IPS-18a (cell line): ENCODE data around the gene LETM1.

Experiments
- H3K27ac ChIP-seq: one replicate; pipeline ENCODE4 v1.5.1; 2013; ENCODE audit warnings: low read length
- H3K27me3 ChIP-seq: one replicate; pipeline ENCODE4 v1.6.1; 2013; ENCODE audit warnings: mild to moderate bottlenecking, low read length; ENCODE audit not compliant: control insufficient read depth, insufficient read depth
- H3K36me3 ChIP-seq: one replicate; pipeline ENCODE4 v1.6.1; 2013; ENCODE audit warnings: low read depth, low read length; ENCODE audit not compliant: control insufficient read depth
- H3K4me1 ChIP-seq: one replicate; pipeline ENCODE4 v1.6.1; 2013; ENCODE audit warnings: low read depth, low read length; ENCODE audit not compliant: control insufficient read depth
- H3K4me3 ChIP-seq: one replicate; pipeline ENCODE4 v1.5.1; 2013; ENCODE audit warnings: low read length
- H3K9ac ChIP-seq: one replicate; pipeline ENCODE4 v1.6.1; 2013; ENCODE audit warnings: mild to moderate bottlenecking, low read length, moderate library complexity
- H3K9me3 ChIP-seq: one replicate; pipeline ENCODE4 v1.6.1; 2013; ENCODE audit warnings: low read depth, low read length; ENCODE audit not compliant: control insufficient read depth

The LETM1 gene

GRCh38 chr4:1802720-1803522 is 53.0 kb downstream of the LETM1 start:
- no peaks in the 10 kb centered on the region for H3K27me3 ChIP-seq
- no peak overlapping the region for H3K4me3 ChIP-seq
- H3K4me1 ChIP-seq, result no peaks in the 10 kb centered on the region
- H3K9me3 ChIP-seq, result no peaks in the 10 kb centered on the region
- no peak overlapping the region for H3K9ac ChIP-seq
- peaks cover 6% of the 10 kb centered on the region for H3K36me3 ChIP-seq
- no peak overlapping the region for H3K27ac ChIP-seq

DNA sequence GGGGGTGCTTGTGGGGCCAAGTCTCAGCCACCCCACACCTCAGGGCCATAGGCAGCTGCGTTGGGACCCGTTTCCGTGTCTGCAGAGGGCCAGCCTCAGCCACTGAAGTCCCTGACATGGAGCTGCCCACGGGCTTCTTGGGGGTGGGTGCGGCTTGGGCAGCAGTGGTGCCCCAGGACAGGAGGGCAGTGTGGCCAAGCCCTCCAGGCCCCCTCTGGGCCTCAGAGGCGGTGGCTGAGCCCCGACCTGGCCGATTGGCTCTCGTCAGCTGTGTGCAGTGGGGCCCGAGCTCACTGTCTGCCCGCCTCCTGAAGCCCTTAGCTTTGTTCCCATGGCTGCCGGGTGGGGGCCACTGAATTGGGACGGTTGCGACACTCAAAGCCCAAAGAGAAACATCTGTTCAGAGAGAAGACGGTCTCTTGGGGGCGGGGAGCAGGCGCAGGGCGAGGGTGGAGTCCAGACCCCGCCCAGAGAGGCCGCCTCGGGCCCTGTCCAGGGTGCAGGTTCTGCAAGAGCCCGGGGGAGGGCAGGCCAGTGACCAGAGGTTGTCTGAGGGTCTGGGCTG is 53.7 kb downstream of the LETM1 start:
- Histone ChIP-seq H3K36me3 (peaks cover 3% of the 10 kb centered on the region), H3K9me3 (no peaks in the 10 kb centered on the region), H3K27me3 (no peaks in the 10 kb centered on the region), H3K4me1 (no peaks in the 10 kb centered on the region), H3K4me3 (no peak overlapping the region), H3K9ac (no peak overlapping the region), H3K27ac (no peak overlapping the region)

DNA sequence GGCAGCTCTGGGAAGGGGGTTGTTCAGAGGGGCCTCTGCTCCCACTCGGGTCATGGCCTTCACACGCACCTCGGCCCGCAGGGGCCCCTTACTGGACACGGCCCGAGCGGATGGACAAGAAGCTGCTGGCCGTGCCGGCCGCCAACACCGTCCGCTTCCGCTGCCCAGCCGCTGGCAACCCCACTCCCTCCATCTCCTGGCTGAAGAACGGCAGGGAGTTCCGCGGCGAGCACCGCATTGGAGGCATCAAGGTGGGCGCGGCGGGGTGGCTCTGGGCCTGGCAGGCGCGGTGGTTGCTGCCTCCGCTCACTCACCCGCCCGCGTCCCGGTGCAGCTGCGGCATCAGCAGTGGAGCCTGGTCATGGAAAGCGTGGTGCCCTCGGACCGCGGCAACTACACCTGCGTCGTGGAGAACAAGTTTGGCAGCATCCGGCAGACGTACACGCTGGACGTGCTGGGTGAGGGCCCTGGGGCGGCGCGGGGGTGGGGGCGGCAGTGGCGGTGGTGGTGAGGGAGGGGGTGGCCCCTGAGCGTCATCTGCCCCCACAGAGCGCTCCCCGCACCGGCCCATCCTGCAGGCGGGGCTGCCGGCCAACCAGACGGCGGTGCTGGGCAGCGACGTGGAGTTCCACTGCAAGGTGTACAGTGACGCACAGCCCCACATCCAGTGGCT is 54.5 kb downstream of the LETM1 start:
- Histone ChIP-seq H3K36me3 (no peaks in the 10 kb centered on the region), H3K27me3 (no peaks in the 10 kb centered on the region), H3K27ac (no peak overlapping the region), H3K9me3 (no peaks in the 10 kb centered on the region), H3K4me1 (no peaks in the 10 kb centered on the region), H3K4me3 (no peak overlapping the region), H3K9ac (no peak overlapping the region)

DNA sequence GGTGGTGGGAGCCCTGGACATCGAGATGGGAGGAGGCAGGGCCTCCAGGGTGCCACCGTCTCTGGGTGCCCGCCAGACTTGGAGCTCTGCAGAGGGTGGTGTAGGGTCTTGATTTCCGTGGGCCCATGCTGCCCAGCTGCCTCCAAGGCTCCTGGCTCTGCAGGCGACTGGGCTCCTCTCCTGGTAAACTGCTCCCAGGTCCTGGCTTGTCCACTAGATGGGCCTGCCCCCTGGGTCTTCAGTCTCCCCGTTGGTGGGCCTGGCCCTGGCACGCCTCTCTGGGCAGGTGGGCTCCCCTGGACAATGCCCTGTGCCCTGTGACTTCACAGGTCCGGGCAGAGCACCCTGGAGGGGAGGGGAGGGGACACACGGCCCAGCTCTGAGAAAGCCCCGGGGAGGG is 55.2 kb downstream of the LETM1 start:
- H3K27me3 ChIP-seq, result peaks cover 4% of the 10 kb centered on the region
- H3K4me1 ChIP-seq, result no peaks in the 10 kb centered on the region
- no peaks in the 10 kb centered on the region for H3K36me3 ChIP-seq
- no peaks in the 10 kb centered on the region for H3K9me3 ChIP-seq
- no peak overlapping the region for H3K9ac ChIP-seq
- H3K27ac ChIP-seq, result no peak overlapping the region
- no peak overlapping the region for H3K4me3 ChIP-seq

- Histone ChIP-seq H3K27ac (no peak overlapping the region), H3K9me3 (no peaks in the 10 kb centered on the region), H3K9ac (no peak overlapping the region), H3K36me3 (no peaks in the 10 kb centered on the region), H3K4me1 (no peaks in the 10 kb centered on the region), H3K27me3 (peaks cover 14% of the 10 kb centered on the region), H3K4me3 (no peak overlapping the region)
Measured at GRCh38 chr4:1799387-1800375, 56.3 kb downstream of the LETM1 start.

DNA sequence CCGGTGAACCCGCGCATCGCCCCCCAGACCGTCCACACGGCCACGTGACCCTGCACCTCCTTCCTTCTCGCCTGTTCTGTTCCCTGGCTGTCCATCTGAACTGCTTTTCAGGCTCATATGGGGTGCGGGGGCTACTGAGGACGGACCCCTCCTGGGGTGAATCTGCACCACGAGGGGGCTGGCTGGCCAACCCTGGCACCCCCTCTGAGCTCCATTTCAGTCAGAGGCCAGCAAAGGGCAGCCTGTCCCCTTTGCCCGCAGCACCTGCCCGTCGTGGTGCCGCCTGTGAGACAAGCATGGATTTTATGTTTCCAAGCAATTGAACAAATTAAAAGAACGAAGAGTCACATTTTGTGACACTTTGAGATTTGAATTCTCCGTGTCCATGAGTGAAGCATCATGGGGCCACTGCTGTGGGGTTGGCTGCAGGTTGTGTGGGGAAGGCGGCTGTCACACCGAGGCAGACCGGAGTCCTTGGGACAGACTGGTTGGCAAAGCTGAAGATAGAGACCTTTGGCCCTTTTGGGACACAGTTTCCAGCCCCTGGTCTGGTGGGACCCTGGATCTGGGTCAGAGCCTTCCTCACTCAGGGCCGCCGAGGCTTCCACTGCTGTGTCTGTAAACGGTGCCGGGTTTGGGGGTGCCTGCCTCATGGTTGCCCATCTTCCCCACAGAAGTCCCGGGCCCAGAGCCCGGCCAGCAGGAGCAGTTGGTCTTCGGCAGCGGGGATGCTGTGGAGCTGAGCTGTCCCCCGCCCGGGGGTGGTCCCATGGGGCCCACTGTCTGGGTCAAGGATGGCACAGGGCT is 57.2 kb downstream of the LETM1 start:
- H3K27ac ChIP-seq, result no peak overlapping the region
- no peak overlapping the region for H3K4me3 ChIP-seq
- no peaks in the 10 kb centered on the region for H3K9me3 ChIP-seq
- peaks cover 23% of the 10 kb centered on the region for H3K27me3 ChIP-seq
- H3K4me1 ChIP-seq, result no peaks in the 10 kb centered on the region
- H3K9ac ChIP-seq, result no peak overlapping the region
- no peaks in the 10 kb centered on the region for H3K36me3 ChIP-seq

DNA sequence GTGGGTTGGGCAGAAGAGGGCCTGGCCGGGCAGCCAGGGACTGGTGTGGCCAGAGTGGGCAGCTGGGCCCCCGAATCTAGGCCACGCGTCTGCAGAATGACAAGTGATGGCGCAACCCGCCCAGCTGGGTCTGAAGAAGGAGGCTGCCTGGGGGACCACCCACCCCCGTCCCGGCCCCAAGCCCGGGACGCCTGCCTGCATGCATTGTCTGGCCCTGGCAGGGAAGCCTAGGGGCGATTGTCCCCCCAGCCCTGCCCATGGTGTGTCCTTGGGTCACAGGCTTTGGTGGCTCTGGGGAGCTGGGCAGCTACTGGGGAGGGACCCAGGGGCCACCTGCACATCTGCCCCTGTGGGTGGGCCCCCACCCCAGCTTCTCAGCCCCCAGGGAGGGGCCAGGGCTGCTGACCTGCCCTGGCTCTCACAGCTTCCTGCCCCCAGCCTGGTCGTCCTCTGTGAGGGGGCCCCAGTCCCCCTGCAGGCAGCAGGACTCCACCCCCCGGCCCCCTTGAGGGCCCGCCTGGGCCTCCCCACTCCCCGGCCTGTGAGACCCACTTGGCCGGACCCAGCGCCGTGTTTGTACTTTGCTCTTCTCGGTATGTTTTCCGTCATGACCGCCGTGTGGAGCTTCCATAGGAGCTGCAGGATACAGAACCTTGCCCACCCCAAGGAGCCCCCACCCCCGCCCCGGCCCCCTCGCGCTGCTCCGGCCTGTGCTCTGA is 57.9 kb downstream of the LETM1 start:
- Histone ChIP-seq H3K27ac (no peak overlapping the region), H3K4me3 (no peak overlapping the region), H3K9me3 (no peaks in the 10 kb centered on the region), H3K36me3 (no peaks in the 10 kb centered on the region), H3K27me3 (peaks cover 23% of the 10 kb centered on the region), H3K4me1 (no peaks in the 10 kb centered on the region), H3K9ac (no peak overlapping the region)

GRCh38 chr4:1797298-1797860 is 58.6 kb downstream of the LETM1 start:
- no peaks in the 10 kb centered on the region for H3K36me3 ChIP-seq
- H3K4me1 ChIP-seq, result no peaks in the 10 kb centered on the region

DNA sequence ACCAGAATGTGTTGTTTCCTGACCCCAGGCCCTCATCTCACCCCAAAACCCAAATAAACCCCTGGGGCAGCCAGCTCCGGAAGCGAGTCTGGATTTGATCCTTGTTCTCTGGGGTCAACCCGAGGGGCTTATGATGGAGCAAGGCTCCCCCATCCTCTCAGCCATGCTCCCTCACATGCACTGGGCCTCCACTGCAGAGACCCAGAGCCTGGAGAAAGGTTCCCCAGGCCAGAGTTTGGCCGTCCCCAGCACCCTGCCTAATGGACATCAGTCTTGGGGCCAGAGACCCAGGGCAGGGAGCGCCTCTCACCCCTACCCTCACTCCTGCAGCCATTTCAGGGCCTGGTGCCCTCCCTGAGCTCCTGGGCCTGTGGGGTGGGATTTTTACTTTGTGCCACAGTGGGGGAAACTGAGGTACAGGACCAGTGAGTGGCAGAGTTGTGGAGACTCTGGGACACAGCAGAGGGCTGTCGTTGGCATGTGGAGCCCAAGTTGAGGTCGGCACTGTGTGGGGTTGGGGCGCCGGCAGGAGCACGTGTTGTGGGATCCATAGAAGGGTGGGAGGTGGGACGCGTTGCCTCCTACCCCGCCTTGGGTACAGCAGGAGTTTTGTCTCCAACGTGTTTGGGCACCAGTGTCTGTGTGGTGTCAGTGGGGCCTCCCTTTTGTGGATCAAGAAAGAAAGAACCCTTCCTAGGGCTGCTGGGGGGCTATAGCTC is 59.3 kb downstream of the LETM1 start:
- no peak overlapping the region for H3K27ac ChIP-seq
- no peak overlapping the region for H3K9ac ChIP-seq
- H3K4me1 ChIP-seq, result no peaks in the 10 kb centered on the region

More at GRCh38 chr4:1797298-1797860, 58.6 kb downstream of the LETM1 start:
- H3K27me3 ChIP-seq, result peaks cover 26% of the 10 kb centered on the region
- no peak overlapping the region for H3K9ac ChIP-seq
- H3K4me3 ChIP-seq, result no peak overlapping the region
- no peak overlapping the region for H3K27ac ChIP-seq
- H3K9me3 ChIP-seq, result no peaks in the 10 kb centered on the region

More for the DNA sequence above, 59.3 kb downstream of the LETM1 start:
- Histone ChIP-seq H3K27me3 (peaks cover 33% of the 10 kb centered on the region), H3K9me3 (no peaks in the 10 kb centered on the region), H3K4me3 (no peak overlapping the region), H3K36me3 (no peaks in the 10 kb centered on the region)
